Stimulated activated naive CD8-positive, alpha-beta T cell treated with anti-CD3 and anti-CD28 coated beads, Interleukin-15, amount 100 ng/mL, for 72 hours (primary cell): ENCODE results near the gene ATP6V1G2.
"Not testable (repeated sequence)": the region's sequence is repeated elsewhere in the genome, so short reads cannot be mapped to it uniquely, and the experiment has no call there.

Source experiments
- ATAC-seq: fragments of 150-1000 bp; cut with Tn5 transposase; 2 replicates; pipeline ENCODE4 v1.10.0; 2021; ENCODE audit warnings: mild to moderate bottlenecking, moderate library complexity
- DNase-seq, 2 donors: peaks; one replicate each; pipeline ENCODE4 v3.0.0; 2021 to 2022
- H3K27ac Mint-ChIP-seq, 2 donors: one replicate each; pipeline ENCODE4 v1.8.0; 2022; ENCODE audit warnings: mild to moderate bottlenecking in 2 of 2, mixed read lengths in 2 of 2, moderate library complexity in 2 of 2
- H3K27me3 Mint-ChIP-seq: one replicate; pipeline ENCODE4 v1.8.0; 2022; ENCODE audit warnings: mixed read lengths
- H3K4me1 Mint-ChIP-seq: one replicate; pipeline ENCODE4 v1.8.0; 2022; ENCODE audit warnings: mild to moderate bottlenecking, mixed read lengths
- H3K4me3 Mint-ChIP-seq, 2 donors: one replicate each; pipeline ENCODE4 v1.8.0; 2022; ENCODE audit warnings: mild to moderate bottlenecking in 2 of 2, mixed read lengths in 2 of 2, moderate library complexity in 1 of 2
- H3K9me3 Mint-ChIP-seq, 2 donors: one replicate each; pipeline ENCODE4 v1.8.0; 2022; ENCODE audit warnings: mixed read lengths in 2 of 2

The ATP6V1G2 gene

GRCh38 chr6:31496826-31497225 lies 49.6 kb downstream of the ATP6V1G2 start:
- not testable (repeated sequence) for H3K9me3 Mint-ChIP-seq, DNase-seq, H3K27me3 Mint-ChIP-seq, ATAC-seq
- peak overlapping the region; percentile 30 to 63 for H3K27ac Mint-ChIP-seq
- peaks cover 68% of the 10 kb centered on the region for H3K4me1 Mint-ChIP-seq
- H3K4me3 Mint-ChIP-seq, result peak overlapping the region; percentile 79 to 80

GRCh38 chr6:31495580-31495979 lies 50.8 kb downstream of the ATP6V1G2 start:
- Mint-ChIP-seq H3K27me3 (no peaks in the 10 kb centered on the region), H3K4me3 (peak overlapping the region; percentile 79 to 80), H3K9me3 (no peaks in the 10 kb centered on the region), H3K4me1 (peaks cover 68% of the 10 kb centered on the region), H3K27ac (peak overlapping the region in 1 of 2 donors; percentile 52)
- DNase-seq (no peak), ATAC-seq (no peak)
